Psoas muscle (tissue), 8 donors: Measurements from ENCODE around the gene STX4. TPM values are rescaled to one million over a fixed set of nuclear protein-coding genes. Genes with fewer than 3 reads are reported as not detected.

Source experiments
- ATAC-seq, 4 donors: fragments of 200-7000 bp; cut with Tn5 transposase; one replicate each; pipeline ENCODE4 v1.9.1; 2020; ENCODE audit warnings: moderate library complexity in 3 of 4, mild to moderate bottlenecking in 2 of 4
- DNase-seq, 2 donors: peaks; one replicate each; pipeline ENCODE4 v3.0.0-alpha.2; 2020
- H3K27ac ChIP-seq: fragments of 200-600 bp; one replicate; pipeline ENCODE4 v1.8.0; 2022
- H3K27me3 ChIP-seq, 3 donors: fragments of 200-600 bp in 1 of 3; one replicate each; pipeline versions ENCODE4 v1.6.1 to v1.8.0; 2013 to 2022; ENCODE audit warnings: low read length in 2 of 3, mild to moderate bottlenecking in 2 of 3, moderate library complexity in 1 of 3; ENCODE audit not compliant: insufficient read depth in 3 of 3
- H3K36me3 ChIP-seq, 2 donors: fragments of 200-600 bp in 1 of 2; one replicate each; pipeline versions ENCODE4 v1.6.1 to v1.8.0; 2013 to 2022; ENCODE audit warnings: low read depth in 1 of 2, mild to moderate bottlenecking in 1 of 2, moderate library complexity in 1 of 2; ENCODE audit not compliant: insufficient read depth in 1 of 2
- H3K4me1 ChIP-seq: fragments of 200-600 bp; one replicate; pipeline ENCODE4 v1.8.0; 2022
- H3K4me3 ChIP-seq: fragments of 200-600 bp; one replicate; pipeline ENCODE4 v1.8.0; 2022; ENCODE audit warnings: mild to moderate bottlenecking
- H3K9me3 ChIP-seq: fragments of 200-600 bp; one replicate; pipeline ENCODE4 v1.8.0; 2022
- WGBS, 3 donors: extraction: QIAGEN DNeasy Blood & Tissue Kit; methylation state at CpG; one replicate each; pipeline versions ENCODE4 v1.1.6 to v1.1.7; 2013; 5-methylcytosine and 5-hydroxymethylcytosine counted together
- intact Hi-C, 2 donors: fragments of 100-400 bp; cut with DNase I; formaldehyde crosslinking; loops; one replicate each; pipeline versions ENCODE4 v1.11.0 to v1.14.2; 2022
- polyA plus RNA-seq, 3 donors: library from polyadenylated mRNA; stranded (reverse); fragments of 200-250 nt; gene quantifications; one replicate each; pipeline ENCODE4 v1.2.3, GENCODE V29; 2013
- total RNA-seq, 4 donors: library from RNA; stranded (reverse); fragmentation: NEBNext Ultra II Directional in 2 of 4; extraction: Animal tissue kit (Norgen Biotek cat#: 25700) in 2 of 4; gene quantifications; one replicate each; pipeline versions ENCODE4 v1.2.1 to v1.2.4, GENCODE V29; 2021 to 2023
- TF ChIP-seq, protein P1 (sequence below): fragments of 200-600 bp; IDR thresholded peaks from one replicate; pipeline ENCODE4 v1.8.0; 2022; ENCODE audit warnings: antibody characterized with exemption
- donor health status: healthy with polysubstance abuse.
- donor health status: DM: no; HTN: no; CAD: no; lungs with moderate emphysema.
- donor health status: Bipolar disorder and iron deficiency.
- donor health status: healthy.
- donor health status: DM: yes; HTN: yes; CAD: no.
- donor health status: DM: no; HTN: no; CAD: no.
- donor health status: DM: no; HTN: no; CAD: no.
- donor health status: DM: yes; HTN: yes; CAD: no.

Gene STX4
- total and polyA plus RNA-seq, 7 donors, result 47.6 to 123 (median 57.8) TPM

GRCh38 chr16:31082368-31083045 lies 49.1 kb downstream of the STX4 start:
- ATAC-seq (no peak), DNase-seq (no peak)
- no peak overlapping the region for H3K27ac ChIP-seq
- H3K4me3 ChIP-seq, result no peak overlapping the region
- intact Hi-C loops, result no loop called here
- WGBS, 3 donors, result 67 to 68% (median 67%) methylated on average over 14 of the region's 14 CpGs
- H3K4me1 ChIP-seq, result peaks cover 7% of the 10 kb centered on the region
- H3K27me3 ChIP-seq, result no peaks in the 10 kb centered on the region
- TF ChIP-seq, protein P1, sequence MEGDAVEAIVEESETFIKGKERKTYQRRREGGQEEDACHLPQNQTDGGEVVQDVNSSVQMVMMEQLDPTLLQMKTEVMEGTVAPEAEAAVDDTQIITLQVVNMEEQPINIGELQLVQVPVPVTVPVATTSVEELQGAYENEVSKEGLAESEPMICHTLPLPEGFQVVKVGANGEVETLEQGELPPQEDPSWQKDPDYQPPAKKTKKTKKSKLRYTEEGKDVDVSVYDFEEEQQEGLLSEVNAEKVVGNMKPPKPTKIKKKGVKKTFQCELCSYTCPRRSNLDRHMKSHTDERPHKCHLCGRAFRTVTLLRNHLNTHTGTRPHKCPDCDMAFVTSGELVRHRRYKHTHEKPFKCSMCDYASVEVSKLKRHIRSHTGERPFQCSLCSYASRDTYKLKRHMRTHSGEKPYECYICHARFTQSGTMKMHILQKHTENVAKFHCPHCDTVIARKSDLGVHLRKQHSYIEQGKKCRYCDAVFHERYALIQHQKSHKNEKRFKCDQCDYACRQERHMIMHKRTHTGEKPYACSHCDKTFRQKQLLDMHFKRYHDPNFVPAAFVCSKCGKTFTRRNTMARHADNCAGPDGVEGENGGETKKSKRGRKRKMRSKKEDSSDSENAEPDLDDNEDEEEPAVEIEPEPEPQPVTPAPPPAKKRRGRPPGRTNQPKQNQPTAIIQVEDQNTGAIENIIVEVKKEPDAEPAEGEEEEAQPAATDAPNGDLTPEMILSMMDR, result no peak
- H3K36me3 ChIP-seq, result peaks cover 4 to 88% of the 10 kb centered on the region in 2 donors
- no peaks in the 10 kb centered on the region for H3K9me3 ChIP-seq

- peaks cover 7% of the 10 kb centered on the region for H3K4me1 ChIP-seq
- H3K27me3 ChIP-seq, result no peaks in the 10 kb centered on the region
- H3K36me3 ChIP-seq, result peaks cover 4 to 85% of the 10 kb centered on the region in 2 donors
- H3K27ac ChIP-seq, result no peak overlapping the region
- intact Hi-C loops, result no loop called here
- DNase-seq, result no peak
- TF ChIP-seq, protein P1, result no peak
- 63 to 77% (median 64%) methylated on average over 8 to 9 of the region's 9 CpGs for WGBS, 3 donors
- no peak for ATAC-seq
- H3K4me3 ChIP-seq, result no peak overlapping the region
- no peaks in the 10 kb centered on the region for H3K9me3 ChIP-seq
Measured at GRCh38 chr16:31083081-31083480, 49.7 kb downstream of the STX4 start.

DNA sequence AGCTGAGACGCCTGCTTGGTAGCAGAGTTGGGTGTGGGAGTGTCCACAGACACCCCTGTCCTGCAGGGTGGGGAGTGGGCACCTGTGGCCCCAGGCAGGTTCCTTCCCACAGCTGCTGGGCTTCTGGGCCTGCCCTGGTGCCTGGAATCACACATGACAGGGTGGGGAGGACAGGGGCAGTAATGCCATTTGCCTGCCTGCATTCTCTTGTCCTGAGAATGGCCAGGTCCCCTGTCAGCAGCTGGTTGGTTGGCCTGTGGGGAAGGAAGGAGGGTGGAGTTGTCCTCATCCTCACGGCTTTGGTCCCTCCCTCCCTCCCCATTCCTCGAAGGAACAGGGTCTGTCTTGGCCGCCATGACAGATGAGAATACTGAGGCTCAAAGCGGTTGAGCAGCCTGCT lies 50.2 kb downstream of the STX4 start:
- Histone ChIP-seq H3K27me3 (no peaks in the 10 kb centered on the region), H3K27ac (no peak overlapping the region), H3K9me3 (no peaks in the 10 kb centered on the region), H3K4me3 (no peak overlapping the region), H3K36me3 (peaks cover 4 to 83% of the 10 kb centered on the region in 2 donors), H3K4me1 (peaks cover 7% of the 10 kb centered on the region)
- DNase-seq (no peak), ATAC-seq (no peak)
- intact Hi-C loops, result no loop called here
- WGBS, 3 donors, result 59 to 78% (median 62%) methylated on average over 5 of the region's 5 CpGs
- TF ChIP-seq, protein P1, result no peak

DNA sequence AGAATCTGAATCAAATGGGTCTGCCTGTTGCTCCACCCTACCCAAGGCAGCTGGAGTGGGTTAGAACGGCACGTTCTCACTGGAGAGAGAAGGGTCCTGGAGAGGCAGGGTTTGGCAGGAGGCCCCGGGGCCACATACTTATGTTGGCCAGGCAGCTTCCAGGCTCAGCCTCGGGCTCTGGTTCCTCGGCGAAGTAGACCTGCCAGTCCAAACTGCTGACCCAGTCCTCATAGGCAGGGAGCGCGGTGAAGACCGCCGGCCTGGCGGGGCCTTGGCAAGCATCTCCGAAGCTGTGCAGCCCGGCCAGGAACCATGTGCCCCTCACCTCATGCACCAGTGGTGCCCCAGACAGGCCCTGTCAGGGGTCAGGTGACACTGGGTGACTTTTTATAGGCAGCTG lies 50.6 kb downstream of the STX4 start:
- ATAC-seq (no peak), DNase-seq (peak in 1 of 2 donors; percentile 50)
- WGBS, 3 donors, result 48 to 67% (median 50%) methylated on average over 12 to 13 of the region's 13 CpGs
- H3K36me3 ChIP-seq, result peaks cover 4 to 83% of the 10 kb centered on the region in 2 donors
- intact Hi-C loops, result no loop called here
- H3K4me3 ChIP-seq, result no peak overlapping the region
- H3K9me3 ChIP-seq, result no peaks in the 10 kb centered on the region
- H3K27ac ChIP-seq, result no peak overlapping the region
- H3K4me1 ChIP-seq, result peaks cover 7% of the 10 kb centered on the region
- H3K27me3 ChIP-seq, result no peaks in the 10 kb centered on the region
- TF ChIP-seq, protein P1, result no peak
